Glutamatergic neuron (in vitro differentiated cells): ENCODE measurements around the gene DMBT1. TPM values are rescaled to one million over a fixed set of nuclear protein-coding genes. Genes with fewer than 3 reads are reported as not detected.

ENCODE experiments used
- DNase-seq: peaks from one replicate; pipeline ENCODE4 v3.0.0; 2022
- H3K27ac Mint-ChIP-seq: one replicate; pipeline ENCODE4 v1.8.0; 2020; ENCODE audit warnings: mild to moderate bottlenecking, mixed read lengths, inconsistent platforms; ENCODE audit not compliant: unreplicated experiment
- H3K27me3 Mint-ChIP-seq: one replicate; pipeline ENCODE4 v1.8.0; 2020; ENCODE audit warnings: mild to moderate bottlenecking, moderate library complexity, mixed read lengths, inconsistent platforms; ENCODE audit not compliant: unreplicated experiment
- H3K36me3 Mint-ChIP-seq: one replicate; pipeline ENCODE4 v1.8.0; 2020; ENCODE audit warnings: mild to moderate bottlenecking, mixed read lengths, inconsistent platforms; ENCODE audit not compliant: unreplicated experiment
- H3K4me1 Mint-ChIP-seq: one replicate; pipeline ENCODE4 v1.8.0; 2020; ENCODE audit warnings: mild to moderate bottlenecking, low read depth, mixed read lengths, inconsistent platforms; ENCODE audit not compliant: unreplicated experiment
- H3K4me3 Mint-ChIP-seq: one replicate; pipeline ENCODE4 v1.8.0; 2020; ENCODE audit warnings: mild to moderate bottlenecking, mixed read lengths, inconsistent platforms; ENCODE audit not compliant: unreplicated experiment
- H3K9me3 Mint-ChIP-seq: one replicate; pipeline ENCODE4 v1.8.0; 2020; ENCODE audit warnings: mild to moderate bottlenecking, moderate library complexity, mixed read lengths, inconsistent platforms; ENCODE audit not compliant: unreplicated experiment
- total RNA-seq: library from RNA; stranded (reverse); fragmentation: NEBNext Ultra II Directional; extraction: Animal tissue kit (Norgen Biotek cat#: 25700); gene quantifications from one replicate; pipeline ENCODE4 v1.2.1, GENCODE V29; 2021; ENCODE audit not compliant: unreplicated experiment
- TF ChIP-seq, protein P1 (sequence below): fragments of 200-600 bp; sonication (generic); IDR thresholded peaks from one replicate; pipeline ENCODE4 v1.5.0; 2021; ENCODE audit not compliant: partially characterized antibody, unreplicated experiment

Gene DMBT1
- total RNA-seq, 1 donor from 2014 or later, result 0.17 TPM

DNA sequence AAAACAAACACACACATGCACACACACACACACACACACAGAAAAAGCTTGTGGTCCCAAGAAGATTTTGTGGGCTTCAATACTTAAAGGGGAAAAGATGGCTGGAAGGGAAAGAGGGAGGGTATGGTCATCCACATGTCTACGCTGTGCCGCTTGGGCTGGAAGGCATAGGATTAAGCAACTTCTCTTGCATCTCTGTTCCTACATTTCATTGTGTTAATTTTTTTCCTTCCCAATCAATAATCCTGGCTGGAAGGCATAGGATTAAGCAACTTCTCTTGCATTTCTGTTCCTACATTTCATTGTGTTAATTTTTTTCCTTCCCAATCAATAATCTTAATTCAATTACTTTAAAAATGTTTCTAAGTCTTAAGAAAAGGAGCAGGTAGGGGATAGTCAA, 108.5 kb downstream of the DMBT1 start:
- no peak for DNase-seq
- TF ChIP-seq, protein P1, sequence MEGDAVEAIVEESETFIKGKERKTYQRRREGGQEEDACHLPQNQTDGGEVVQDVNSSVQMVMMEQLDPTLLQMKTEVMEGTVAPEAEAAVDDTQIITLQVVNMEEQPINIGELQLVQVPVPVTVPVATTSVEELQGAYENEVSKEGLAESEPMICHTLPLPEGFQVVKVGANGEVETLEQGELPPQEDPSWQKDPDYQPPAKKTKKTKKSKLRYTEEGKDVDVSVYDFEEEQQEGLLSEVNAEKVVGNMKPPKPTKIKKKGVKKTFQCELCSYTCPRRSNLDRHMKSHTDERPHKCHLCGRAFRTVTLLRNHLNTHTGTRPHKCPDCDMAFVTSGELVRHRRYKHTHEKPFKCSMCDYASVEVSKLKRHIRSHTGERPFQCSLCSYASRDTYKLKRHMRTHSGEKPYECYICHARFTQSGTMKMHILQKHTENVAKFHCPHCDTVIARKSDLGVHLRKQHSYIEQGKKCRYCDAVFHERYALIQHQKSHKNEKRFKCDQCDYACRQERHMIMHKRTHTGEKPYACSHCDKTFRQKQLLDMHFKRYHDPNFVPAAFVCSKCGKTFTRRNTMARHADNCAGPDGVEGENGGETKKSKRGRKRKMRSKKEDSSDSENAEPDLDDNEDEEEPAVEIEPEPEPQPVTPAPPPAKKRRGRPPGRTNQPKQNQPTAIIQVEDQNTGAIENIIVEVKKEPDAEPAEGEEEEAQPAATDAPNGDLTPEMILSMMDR, result no peak
- Mint-ChIP-seq H3K27me3 (no peaks in the 10 kb centered on the region), H3K4me3 (no peak overlapping the region), H3K9me3 (no peaks in the 10 kb centered on the region), H3K27ac (no peak overlapping the region), H3K4me1 (no peaks in the 10 kb centered on the region), H3K36me3 (no peaks in the 10 kb centered on the region)

DNA sequence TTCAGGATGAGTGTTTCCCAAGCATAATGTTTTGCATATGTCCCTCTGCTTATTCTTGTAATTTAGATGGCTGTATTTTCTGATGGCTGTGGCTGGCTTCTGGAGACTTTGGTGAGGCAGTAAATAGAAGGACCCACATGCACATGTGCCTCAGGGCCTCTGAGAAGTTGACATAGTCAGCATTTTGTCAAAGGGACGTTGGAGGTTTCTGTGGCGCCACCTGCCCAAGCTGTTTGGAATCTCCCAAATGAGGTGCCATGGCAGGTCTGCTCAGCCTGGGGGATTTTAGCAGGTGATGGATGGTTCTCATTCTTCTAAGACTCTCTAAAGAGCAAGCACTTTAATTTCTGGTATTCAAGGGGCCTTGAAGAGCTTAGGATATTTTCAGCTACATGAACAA, 109.3 kb downstream of the DMBT1 start:
- no peak for DNase-seq
- TF ChIP-seq, protein P1, result no peak
- H3K4me1 Mint-ChIP-seq, result no peaks in the 10 kb centered on the region
- no peaks in the 10 kb centered on the region for H3K9me3 Mint-ChIP-seq
- H3K27me3 Mint-ChIP-seq, result no peaks in the 10 kb centered on the region
- no peak overlapping the region for H3K4me3 Mint-ChIP-seq
- H3K36me3 Mint-ChIP-seq, result no peaks in the 10 kb centered on the region
- H3K27ac Mint-ChIP-seq, result no peak overlapping the region

DNA sequence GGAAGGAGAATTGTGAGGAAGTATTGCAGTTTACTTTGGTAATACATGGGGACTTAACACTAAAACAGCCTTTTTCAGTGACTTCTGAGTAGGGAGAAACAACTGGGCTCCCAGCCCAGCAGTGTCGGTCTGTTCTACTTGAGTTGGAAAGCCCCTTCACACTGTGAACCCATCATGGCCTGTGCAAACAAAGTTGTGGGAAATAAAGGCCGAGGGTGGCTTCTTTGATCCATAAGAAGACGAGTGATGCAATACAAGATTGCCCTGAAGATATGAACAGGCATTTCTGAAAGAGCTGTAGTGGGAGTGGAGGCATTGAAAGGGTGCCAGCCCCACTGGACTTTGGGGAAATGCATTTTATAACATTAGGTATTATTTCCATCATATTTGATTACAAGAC, 110.8 kb downstream of the DMBT1 start:
- no peaks in the 10 kb centered on the region for H3K27me3 Mint-ChIP-seq
- TF ChIP-seq, protein P1, result no peak

DNA sequence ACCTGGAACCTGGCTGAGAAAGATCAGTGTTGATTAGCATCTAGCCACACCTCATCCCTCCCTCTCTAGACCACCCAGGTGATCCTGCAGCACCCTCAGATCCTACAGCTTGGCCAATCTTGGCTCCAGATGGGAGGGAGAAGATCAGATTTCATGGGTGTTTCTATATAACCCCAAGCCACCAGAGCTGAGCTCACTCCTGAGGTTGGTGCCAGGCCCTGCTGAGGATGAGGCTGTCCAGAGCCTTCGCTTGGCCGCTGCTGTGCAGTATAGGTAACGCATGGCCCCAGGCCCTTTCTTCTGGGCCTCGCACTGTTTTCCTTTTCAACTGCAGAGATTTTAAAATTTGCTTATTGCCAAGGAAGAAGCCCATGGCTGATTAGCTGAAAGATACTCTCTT, 112.1 kb downstream of the DMBT1 start:
- no peak for DNase-seq
- Mint-ChIP-seq H3K27ac (no peak overlapping the region), H3K9me3 (no peaks in the 10 kb centered on the region), H3K27me3 (no peaks in the 10 kb centered on the region), H3K4me3 (no peak overlapping the region), H3K36me3 (no peaks in the 10 kb centered on the region), H3K4me1 (no peaks in the 10 kb centered on the region)
- TF ChIP-seq, protein P1, result no peak

More for the DNA sequence above, 110.8 kb downstream of the DMBT1 start:
- Mint-ChIP-seq H3K27ac (no peak overlapping the region), H3K9me3 (no peaks in the 10 kb centered on the region), H3K4me1 (no peaks in the 10 kb centered on the region), H3K36me3 (no peaks in the 10 kb centered on the region), H3K4me3 (no peak overlapping the region)
- DNase-seq, result no peak

DNA sequence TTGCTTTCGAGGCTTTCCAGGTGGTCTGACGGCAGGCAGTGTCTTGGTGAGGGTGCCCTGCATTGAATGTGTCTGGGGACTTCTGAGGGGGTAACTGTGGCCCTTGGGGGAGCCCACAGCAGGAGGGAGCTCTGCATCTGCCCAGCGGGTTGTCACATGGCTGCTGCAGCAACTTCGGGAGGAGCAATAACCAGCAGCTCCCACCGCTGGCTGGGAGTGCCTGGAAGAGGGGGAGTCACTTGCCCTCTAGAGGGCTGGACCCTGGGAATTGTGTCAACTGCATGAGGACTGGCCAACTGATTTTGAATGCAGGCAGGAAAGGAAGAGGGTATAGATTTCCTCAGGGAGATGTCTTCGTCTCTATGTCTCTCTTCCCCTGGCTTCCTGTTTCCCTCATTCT, 112.7 kb downstream of the DMBT1 start:
- no peaks in the 10 kb centered on the region for H3K9me3 Mint-ChIP-seq
- H3K4me1 Mint-ChIP-seq, result no peaks in the 10 kb centered on the region
- no peak overlapping the region for H3K27ac Mint-ChIP-seq
- no peak overlapping the region for H3K4me3 Mint-ChIP-seq
- TF ChIP-seq, protein P1, result no peak
- H3K36me3 Mint-ChIP-seq, result no peaks in the 10 kb centered on the region
- DNase-seq, result no peak
- H3K27me3 Mint-ChIP-seq, result no peaks in the 10 kb centered on the region
